ENCODE measurements around the gene KCNG4. TPM values are rescaled to one million over a fixed set of nuclear protein-coding genes. Genes with fewer than 3 reads are reported as not detected.

Gene KCNG4
- total and polyA plus RNA-seq, 4 experiments from 2014 or later = not detected

DNA sequence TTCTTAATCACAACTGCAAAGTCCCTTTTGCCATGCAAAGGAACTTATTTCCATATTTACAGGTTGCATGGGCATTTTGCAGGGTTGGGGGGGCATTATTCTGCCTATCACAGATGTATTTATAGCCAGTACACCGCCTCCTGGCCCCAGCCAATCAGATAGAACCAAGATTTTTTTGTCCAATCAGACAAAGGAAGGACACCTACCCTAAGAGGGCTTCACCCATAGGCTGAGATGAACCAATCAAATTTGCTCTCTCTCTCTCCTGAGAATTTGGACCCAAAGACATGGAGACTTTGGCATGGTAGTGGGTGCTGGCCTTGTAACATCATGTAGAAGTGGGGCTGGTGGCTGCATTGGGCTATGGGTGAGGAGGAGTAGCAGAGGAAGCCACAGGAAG, 3.9 kb upstream of the KCNG4 start:
- H3K4me3 Mint-ChIP-seq = no peak overlapping the region
- H3K9me3 Mint-ChIP-seq = peaks cover 0 to 6% (median 3%) of the 10 kb centered on the region in 8 donors
- H3K36me3 ChIP-seq (ENCODE audit: insufficient read depth, low read length) = no peaks in the 10 kb centered on the region
- no peaks in the 10 kb centered on the region for H3K36me3 Mint-ChIP-seq
- ChIA-PET POLR2A (ENCODE audit: partially characterized antibody) (no interaction called here), CTCF (ENCODE audit: partially characterized antibody) (no interaction called here)
- DNase-seq = no peak
- H3K27ac ChIP-seq (ENCODE audit: low read depth, low read length) = no peak overlapping the region
- H3K27ac Mint-ChIP-seq = no peak overlapping the region
- H3K27me3 Mint-ChIP-seq = peaks cover 14 to 24% of the 10 kb centered on the region in 2 donors
- no peaks in the 10 kb centered on the region for H3K27me3 ChIP-seq (ENCODE audit: insufficient read depth, low read length)
- H3K9me3 ChIP-seq (ENCODE audit: control insufficient read depth in 1 of 2, low read length in 2 of 2) = no peaks in the 10 kb centered on the region
- intact Hi-C loops (cut with micrococcal nuclease) = no loop called here
- no peaks in the 10 kb centered on the region for H3K4me1 ChIP-seq (ENCODE audit: insufficient read depth, low read length)
- H3K4me3 ChIP-seq (ENCODE audit: low read length in 2 of 2) = no peak overlapping the region
- H3K4me1 Mint-ChIP-seq = peaks cover 0 to 5% (median under 1%) of the 10 kb centered on the region in 4 donors

DNA sequence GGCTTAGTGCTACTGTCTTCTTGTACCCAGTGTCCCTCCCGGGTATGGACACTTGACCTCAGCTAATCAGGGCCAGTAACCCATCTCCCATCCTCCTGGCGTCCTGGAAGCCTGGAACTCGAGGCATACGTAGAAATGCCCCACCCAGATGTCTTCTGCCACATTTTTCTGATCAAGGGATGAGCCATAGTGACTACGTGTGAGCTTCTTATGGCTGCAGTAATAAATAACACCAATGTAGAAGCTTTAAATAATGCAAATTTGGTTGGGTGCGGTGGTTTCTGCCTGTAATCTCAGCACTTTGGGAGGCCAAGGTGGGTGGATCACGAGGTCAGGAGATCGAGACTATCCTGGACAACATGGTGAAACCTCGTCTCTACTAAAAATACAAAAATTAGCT, 3.0 kb upstream of the KCNG4 start:
- intact Hi-C loops (cut with micrococcal nuclease) = no loop called here
- Histone ChIP-seq H3K27ac (ENCODE audit: low read depth, low read length) (no peak overlapping the region), H3K36me3 (ENCODE audit: insufficient read depth, low read length) (no peaks in the 10 kb centered on the region), H3K27me3 (ENCODE audit: insufficient read depth, low read length) (no peaks in the 10 kb centered on the region), H3K4me3 (ENCODE audit: low read length in 2 of 2) (no peak overlapping the region), H3K9me3 (ENCODE audit: control insufficient read depth in 1 of 2, low read length in 2 of 2) (no peaks in the 10 kb centered on the region), H3K4me1 (ENCODE audit: insufficient read depth, low read length) (no peaks in the 10 kb centered on the region)
- Mint-ChIP-seq H3K36me3 (no peaks in the 10 kb centered on the region), H3K9me3 (peaks cover 0 to 6% (median 3%) of the 10 kb centered on the region in 8 donors), H3K27ac (no peak overlapping the region), H3K4me3 (no peak overlapping the region), H3K4me1 (peaks cover 0 to 5% (median under 1%) of the 10 kb centered on the region in 4 donors), H3K27me3 (peaks cover 14 to 23% of the 10 kb centered on the region in 2 donors)
- CTCF ChIA-PET (ENCODE audit: partially characterized antibody) = no interaction called here
- no peak for DNase-seq
- POLR2A ChIA-PET (ENCODE audit: partially characterized antibody) = no interaction called here

DNA sequence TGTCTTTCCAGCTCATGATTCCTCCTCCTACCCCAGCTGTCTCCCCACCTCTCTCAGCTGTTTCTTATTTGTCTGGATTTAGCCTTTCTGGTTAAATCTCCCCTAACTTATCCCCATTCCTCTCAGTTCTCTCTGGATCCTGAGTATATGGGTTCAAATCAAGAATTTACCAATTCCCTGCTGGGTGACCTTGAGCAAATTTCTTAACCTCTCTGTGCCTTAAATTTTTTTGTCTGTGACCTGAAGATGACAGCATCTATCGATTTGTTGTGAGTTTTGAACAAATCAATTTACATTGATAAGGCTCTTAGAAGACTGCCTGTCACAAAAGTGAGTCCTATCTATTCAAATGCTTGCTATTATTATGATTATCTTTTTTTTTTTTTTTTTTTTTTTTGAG, 2.0 kb upstream of the KCNG4 start:
- intact Hi-C loops (cut with micrococcal nuclease) = no loop called here
- H3K36me3 Mint-ChIP-seq = no peaks in the 10 kb centered on the region
- peaks cover 0 to 5% (median under 1%) of the 10 kb centered on the region in 4 donors for H3K4me1 Mint-ChIP-seq
- peaks cover 0 to 6% (median 3%) of the 10 kb centered on the region in 8 donors for H3K9me3 Mint-ChIP-seq
- Histone ChIP-seq H3K36me3 (ENCODE audit: insufficient read depth, low read length) (no peaks in the 10 kb centered on the region), H3K4me1 (ENCODE audit: insufficient read depth, low read length) (no peaks in the 10 kb centered on the region), H3K27me3 (ENCODE audit: insufficient read depth, low read length) (no peaks in the 10 kb centered on the region), H3K4me3 (ENCODE audit: low read length in 2 of 2) (no peak overlapping the region), H3K9me3 (ENCODE audit: control insufficient read depth in 1 of 2, low read length in 2 of 2) (no peaks in the 10 kb centered on the region), H3K27ac (ENCODE audit: low read depth, low read length) (no peak overlapping the region)
- peaks cover 15 to 28% of the 10 kb centered on the region in 2 donors for H3K27me3 Mint-ChIP-seq
- no peak for DNase-seq
- H3K27ac Mint-ChIP-seq = no peak overlapping the region
- CTCF ChIA-PET (ENCODE audit: partially characterized antibody) = no interaction called here
- no peak overlapping the region for H3K4me3 Mint-ChIP-seq
- POLR2A ChIA-PET (ENCODE audit: partially characterized antibody) = no interaction called here

DNA sequence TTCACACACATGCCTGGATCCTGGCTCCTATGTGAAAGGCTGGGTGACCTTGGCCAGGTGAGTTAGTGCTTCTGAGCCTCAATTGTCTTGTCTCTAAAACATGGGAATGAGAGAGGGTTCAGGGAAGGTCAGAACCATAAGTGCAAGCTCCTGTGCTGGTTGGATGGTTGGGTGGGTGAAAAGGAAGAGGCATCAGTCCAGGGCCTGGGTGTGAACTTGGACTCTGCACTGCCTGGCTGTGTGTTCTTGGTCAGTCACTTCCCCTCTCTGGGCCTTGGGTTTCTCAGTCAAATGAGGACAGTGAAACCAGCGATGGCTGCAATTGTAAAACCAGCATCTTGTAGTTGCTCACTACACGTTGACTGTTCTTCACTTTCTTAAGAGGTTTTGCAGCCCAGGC, 643 bp upstream of the KCNG4 start:
- Histone ChIP-seq H3K4me3 (ENCODE audit: low read length in 2 of 2) (no peak overlapping the region), H3K9me3 (ENCODE audit: control insufficient read depth in 1 of 2, low read length in 2 of 2) (no peaks in the 10 kb centered on the region), H3K27ac (ENCODE audit: low read depth, low read length) (no peak overlapping the region), H3K36me3 (ENCODE audit: insufficient read depth, low read length) (no peaks in the 10 kb centered on the region), H3K4me1 (ENCODE audit: insufficient read depth, low read length) (no peaks in the 10 kb centered on the region), H3K27me3 (ENCODE audit: insufficient read depth, low read length) (no peaks in the 10 kb centered on the region)
- intact Hi-C loops (cut with micrococcal nuclease) = no loop called here
- Mint-ChIP-seq H3K36me3 (no peaks in the 10 kb centered on the region), H3K4me3 (no peak overlapping the region), H3K9me3 (peaks cover 0 to 6% (median 3%) of the 10 kb centered on the region in 8 donors), H3K27me3 (peaks cover 15 to 28% of the 10 kb centered on the region in 2 donors), H3K27ac (no peak overlapping the region), H3K4me1 (no peaks in the 10 kb centered on the region)
- POLR2A ChIA-PET (ENCODE audit: partially characterized antibody) = no interaction called here
- DNase-seq = no peak
- CTCF ChIA-PET (ENCODE audit: partially characterized antibody) = no interaction called here

DNA sequence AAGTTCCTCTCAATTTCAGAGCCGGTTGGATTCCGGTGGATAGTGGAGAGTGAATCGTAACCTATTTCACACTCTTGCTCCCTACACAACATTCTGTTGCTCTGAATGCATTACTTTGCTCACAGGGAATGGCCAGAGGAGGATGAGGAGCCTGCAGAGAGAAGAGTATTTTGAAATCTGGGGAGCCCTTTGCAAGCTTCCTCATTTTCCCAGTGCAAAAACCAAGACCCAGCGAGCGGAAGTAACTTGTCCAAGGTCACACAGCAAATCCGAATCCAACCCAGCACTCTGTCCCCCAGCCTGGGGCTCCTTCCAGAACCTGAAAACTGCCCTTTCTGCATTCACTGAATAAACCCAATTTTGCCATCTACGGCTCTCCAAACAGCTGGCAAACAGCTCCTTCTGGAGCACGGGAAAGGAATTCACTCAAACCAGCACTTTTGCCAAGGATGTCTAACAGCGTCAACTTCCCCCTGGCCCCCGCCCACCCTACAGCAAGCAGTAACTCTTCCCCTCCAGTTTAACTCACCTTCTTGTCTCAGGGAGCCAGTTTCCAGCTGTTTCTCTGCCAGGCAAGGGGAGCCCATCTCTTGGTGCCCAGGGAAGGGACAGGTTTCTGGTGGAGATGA, 557 bp downstream of the KCNG4 start:
- intact Hi-C loops (cut with micrococcal nuclease) = no loop called here
- no peak for DNase-seq
- peaks cover 0 to 3% (median under 1%) of the 10 kb centered on the region in 8 donors for H3K9me3 Mint-ChIP-seq
- no peaks in the 10 kb centered on the region for H3K4me1 ChIP-seq (ENCODE audit: insufficient read depth, low read length)
- no peak overlapping the region for H3K27ac ChIP-seq (ENCODE audit: low read depth, low read length)
- ChIA-PET POLR2A (ENCODE audit: partially characterized antibody) (no interaction called here), CTCF (ENCODE audit: partially characterized antibody) (interaction anchor here (1.1 kb wide), 1 partner anchor 40 kb away, joined by 3 read pairs; no protein-coding TSS in a partner anchor)
- H3K36me3 ChIP-seq (ENCODE audit: insufficient read depth, low read length) = no peaks in the 10 kb centered on the region
- no peaks in the 10 kb centered on the region for H3K4me1 Mint-ChIP-seq
- H3K9me3 ChIP-seq (ENCODE audit: control insufficient read depth in 1 of 2, low read length in 2 of 2) = no peaks in the 10 kb centered on the region
- H3K27me3 Mint-ChIP-seq = peaks cover 16 to 26% of the 10 kb centered on the region in 2 donors
- no peak overlapping the region for H3K4me3 Mint-ChIP-seq
- H3K4me3 ChIP-seq (ENCODE audit: low read length in 2 of 2) = no peak overlapping the region
- H3K36me3 Mint-ChIP-seq = no peaks in the 10 kb centered on the region
- H3K27ac Mint-ChIP-seq = no peak overlapping the region
- no peaks in the 10 kb centered on the region for H3K27me3 ChIP-seq (ENCODE audit: insufficient read depth, low read length)

DNA sequence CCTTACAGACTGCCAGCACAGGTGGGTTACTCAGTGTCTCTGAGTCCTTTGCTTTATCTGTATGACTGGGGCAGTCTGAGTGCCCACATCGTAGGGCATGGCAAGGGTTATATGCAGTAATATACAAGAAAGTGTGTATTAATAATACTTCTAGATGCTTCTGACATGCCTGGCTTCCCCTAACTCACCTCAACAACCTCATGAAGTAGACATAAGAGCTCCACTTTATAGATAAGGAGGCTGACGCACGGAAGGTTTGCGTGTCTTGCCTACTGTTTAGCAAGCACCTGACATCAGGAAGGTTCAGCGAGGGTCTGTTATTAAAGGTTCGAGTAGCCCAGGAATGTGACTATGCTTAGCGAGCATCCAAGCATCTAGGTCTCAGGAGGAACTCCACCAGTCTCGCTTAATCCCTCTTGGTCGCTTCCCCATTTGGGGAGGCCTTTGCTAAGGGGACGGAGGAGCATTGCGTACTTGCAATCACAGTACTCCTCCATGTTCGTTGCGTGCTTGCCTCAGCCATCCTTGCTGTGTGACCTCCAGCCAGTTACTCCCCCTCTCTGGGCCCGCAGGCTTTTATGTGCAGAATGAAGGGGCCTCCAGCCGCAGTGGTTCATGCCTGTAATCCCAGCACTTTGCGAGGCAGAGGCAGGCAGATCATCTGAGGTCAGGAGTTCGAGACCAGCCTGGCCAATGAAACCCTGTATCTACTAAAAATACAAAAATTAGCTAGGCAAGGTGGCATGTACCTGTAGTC, 1.6 kb downstream of the KCNG4 start:
- intact Hi-C loops (cut with micrococcal nuclease) = no loop called here

DNA sequence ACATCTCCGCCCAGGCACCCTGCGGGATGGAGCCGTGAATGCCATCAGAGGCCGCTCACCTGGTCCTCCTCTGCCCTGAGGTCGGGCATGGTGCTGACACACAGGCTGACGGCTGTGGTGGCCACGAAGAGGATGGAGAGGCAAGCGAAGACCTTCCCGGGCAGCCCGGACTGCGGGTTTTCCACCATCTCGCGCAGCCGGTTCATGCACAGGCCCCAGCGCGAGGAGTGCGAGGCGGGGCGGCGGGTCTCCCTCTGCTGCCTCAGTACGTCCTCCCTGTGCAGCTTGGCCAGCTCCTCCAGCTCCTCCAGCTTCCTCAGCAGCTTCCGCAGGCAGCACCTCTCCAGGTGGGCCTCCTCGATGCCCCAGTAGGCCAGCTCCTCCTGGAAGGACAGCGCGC, 3.1 kb downstream of the KCNG4 start:
- H3K27me3 Mint-ChIP-seq = peaks cover 17 to 22% of the 10 kb centered on the region in 2 donors
- no peaks in the 10 kb centered on the region for H3K36me3 ChIP-seq (ENCODE audit: insufficient read depth, low read length)
- CTCF ChIA-PET (ENCODE audit: partially characterized antibody) = no interaction called here

More for the DNA sequence above, 1.6 kb downstream of the KCNG4 start:
- H3K27ac Mint-ChIP-seq = no peak overlapping the region
- H3K36me3 Mint-ChIP-seq = no peaks in the 10 kb centered on the region
- CTCF ChIA-PET (ENCODE audit: partially characterized antibody) = interaction anchor here (1.1 kb wide), 1 partner anchor 41 kb away, joined by 3 read pairs; no protein-coding TSS in a partner anchor
- no peak overlapping the region for H3K4me3 ChIP-seq (ENCODE audit: low read length in 2 of 2)
- H3K4me1 ChIP-seq (ENCODE audit: insufficient read depth, low read length) = no peaks in the 10 kb centered on the region
- no peaks in the 10 kb centered on the region for H3K4me1 Mint-ChIP-seq
- H3K36me3 ChIP-seq (ENCODE audit: insufficient read depth, low read length) = no peaks in the 10 kb centered on the region
- H3K9me3 Mint-ChIP-seq = no peaks in the 10 kb centered on the region
- no peaks in the 10 kb centered on the region for H3K27me3 ChIP-seq (ENCODE audit: insufficient read depth, low read length)
- POLR2A ChIA-PET (ENCODE audit: partially characterized antibody) = no interaction called here
- H3K27ac ChIP-seq (ENCODE audit: low read depth, low read length) = no peak overlapping the region
- no peaks in the 10 kb centered on the region for H3K9me3 ChIP-seq (ENCODE audit: control insufficient read depth in 1 of 2, low read length in 2 of 2)
- H3K27me3 Mint-ChIP-seq = peaks cover 17 to 21% of the 10 kb centered on the region in 2 donors
- DNase-seq = no peak
- no peak overlapping the region for H3K4me3 Mint-ChIP-seq

More for the DNA sequence above, 3.1 kb downstream of the KCNG4 start:
- intact Hi-C loops (cut with micrococcal nuclease) = no loop called here
- no peak for DNase-seq
- no peak overlapping the region for H3K27ac Mint-ChIP-seq
- H3K4me3 Mint-ChIP-seq = no peak overlapping the region
- no peaks in the 10 kb centered on the region for H3K4me1 ChIP-seq (ENCODE audit: insufficient read depth, low read length)
- H3K4me3 ChIP-seq (ENCODE audit: low read length in 2 of 2) = no peak overlapping the region
- peaks cover 0 to 2% (median 0%) of the 10 kb centered on the region in 4 donors for H3K4me1 Mint-ChIP-seq
- no peak overlapping the region for H3K27ac ChIP-seq (ENCODE audit: low read depth, low read length)
- no peaks in the 10 kb centered on the region for H3K9me3 Mint-ChIP-seq
- H3K27me3 ChIP-seq (ENCODE audit: insufficient read depth, low read length) = no peaks in the 10 kb centered on the region
- POLR2A ChIA-PET (ENCODE audit: partially characterized antibody) = no interaction called here
- no peaks in the 10 kb centered on the region for H3K36me3 Mint-ChIP-seq
- no peaks in the 10 kb centered on the region for H3K9me3 ChIP-seq (ENCODE audit: control insufficient read depth in 1 of 2, low read length in 2 of 2)
